Endothelial cell of umbilical vein (primary cell): Measurements from ENCODE around the gene TSTD1. TPM values are rescaled to one million over a fixed set of nuclear protein-coding genes. Genes with fewer than 3 reads are reported as not detected.

ENCODE experiments used
- BruUV-seq: library from RNA; stranded (reverse); fragments of 400-500 nt; replicated peaks from 2 replicates; lab custom pipeline; 2021; lab: Mats Ljungman, UMichigan
- CTCF ChIA-PET: fragments of 300-600, 350-600 bp; sonication (Branson Sonifier 250); formaldehyde crosslinking; loops from one replicate; lab custom pipeline; 2021; ENCODE audit warnings: antibody characterized with exemption, inconsistent platforms; lab: Charles Lee
- POLR2A ChIA-PET: fragments of 300-600, 350-600 bp; sonication (Branson Sonifier 250); formaldehyde crosslinking; loops from one replicate; lab custom pipeline; 2021; ENCODE audit warnings: antibody characterized with exemption, inconsistent platforms; lab: Charles Lee
- DNase-seq: peaks from one replicate; pipeline ENCODE4 v3.0.0-alpha.2; 2011; ENCODE audit warnings: low read depth, low spot score
- FAIRE-seq: peaks from 2 replicates; lab custom pipeline; 2011; peaks lifted over from hg19 to GRCh38; lab: Jason Lieb, UNC
- H2AFZ ChIP-seq: 2 replicates; pipeline ENCODE4 v1.6.0; 2012; ENCODE audit warnings: low read depth, low read length, control low read depth, inconsistent platforms
- H3K27ac ChIP-seq: 2 replicates; pipeline ENCODE4 v1.5.1; 2011; ENCODE audit warnings: low read depth, mild to moderate bottlenecking, control low read depth, low read length, moderate library complexity; ENCODE audit not compliant: insufficient read depth
- H3K27me3 ChIP-seq, 2 experiments: 2 replicates each; pipeline versions ENCODE4 v1.6.0 to v1.6.1; 2011; ENCODE audit warnings: low read length in 2 of 2, mixed read lengths in 1 of 2; ENCODE audit not compliant: control insufficient read depth in 2 of 2, insufficient read depth in 2 of 2
- H3K36me3 ChIP-seq, 2 experiments: 2 replicates in 1 of 2; 3 replicates in 1 of 2; pipeline ENCODE4 v1.5.1; 2011; ENCODE audit warnings: low read length in 2 of 2, mild to moderate bottlenecking in 1 of 2, moderate library complexity in 1 of 2; ENCODE audit not compliant: control insufficient read depth in 2 of 2, insufficient read depth in 2 of 2; ENCODE audit errors: extremely low read depth in 1 of 2
- H3K4me1 ChIP-seq: 3 replicates; pipeline ENCODE4 v1.5.1; 2011; ENCODE audit warnings: mild to moderate bottlenecking, low read length; ENCODE audit not compliant: control insufficient read depth, insufficient read depth; ENCODE audit errors: extremely low read depth
- H3K4me2 ChIP-seq: 2 replicates; pipeline ENCODE4 v1.6.1; 2011; ENCODE audit warnings: low read length, control low read depth, mixed read lengths; ENCODE audit not compliant: insufficient read depth
- H3K4me3 ChIP-seq, 3 experiments: fragments of 200-600 bp in 1 of 3; sonication (generic), shearing (Covaris generic) in 1 of 3; replicated peaks in 1 of 3; 2 replicates each; pipeline ENCODE4 v1.5.1; 2011 to 2016; ENCODE audit warnings: control low read depth in 3 of 3, low read length in 3 of 3, mild to moderate bottlenecking in 2 of 3, inconsistent platforms in 1 of 3, low read depth in 1 of 3, moderate library complexity in 1 of 3; ENCODE audit not compliant: insufficient read depth in 1 of 3
- H3K79me2 ChIP-seq: 2 replicates; pipeline ENCODE4 v1.6.0; 2012; ENCODE audit warnings: low read length, inconsistent platforms; ENCODE audit not compliant: control insufficient read depth, insufficient read depth
- H3K9ac ChIP-seq: replicated peaks from 2 replicates; pipeline ENCODE3; 2011; ENCODE audit warnings: low read length, control low read depth; ENCODE audit not compliant: insufficient read depth; ENCODE audit errors: extremely low read depth
- H3K9me1 ChIP-seq: replicated peaks from 3 replicates; pipeline ENCODE4 v1.6.0; 2011; ENCODE audit warnings: mild to moderate bottlenecking, low read length; ENCODE audit not compliant: control insufficient read depth, insufficient read depth; ENCODE audit errors: extremely low read depth
- H3K9me3 ChIP-seq: replicated peaks from 2 replicates; pipeline ENCODE4 v1.5.1; 2012; ENCODE audit warnings: low read length, inconsistent platforms; ENCODE audit not compliant: control insufficient read depth, insufficient read depth
- H4K20me1 ChIP-seq: replicated peaks from 2 replicates; pipeline ENCODE3; 2011; ENCODE audit warnings: mild to moderate bottlenecking, low read length; ENCODE audit not compliant: control insufficient read depth, insufficient read depth; ENCODE audit errors: extremely low read depth
- EZH2 ChIP-seq: IDR thresholded peaks from 2 replicates; pipeline ENCODE4 v1.6.1; 2012; ENCODE audit warnings: borderline replicate concordance, low read depth, mild to moderate bottlenecking, moderate library complexity, low read length, inconsistent platforms; ENCODE audit not compliant: severe bottlenecking
- FOS ChIP-seq: IDR thresholded peaks from 2 replicates; pipeline ENCODE4 v1.6.1; 2011; ENCODE audit warnings: mild to moderate bottlenecking, low read length, moderate library complexity, borderline replicate concordance; ENCODE audit not compliant: insufficient read depth
- GATA2 ChIP-seq: IDR thresholded peaks from 2 replicates; pipeline ENCODE4 v1.7.0; 2011; ENCODE audit warnings: low read depth, mild to moderate bottlenecking, moderate library complexity, mixed read lengths, low read length; ENCODE audit not compliant: insufficient read length, insufficient read depth
- JUN ChIP-seq: IDR thresholded peaks from 2 replicates; pipeline ENCODE4 v1.6.1; 2011; ENCODE audit warnings: borderline replicate concordance, low read depth; ENCODE audit not compliant: insufficient read length, insufficient read depth
- MYC ChIP-seq: IDR thresholded peaks from one replicate; pipeline ENCODE4 v1.6.1; 2011; ENCODE audit warnings: mild to moderate bottlenecking, low read depth, low read length
- POLR2A ChIP-seq: IDR thresholded peaks from 2 replicates; pipeline ENCODE4 v1.6.1; 2012; ENCODE audit warnings: low read depth, mild to moderate bottlenecking, control low read depth, low read length
- POLR2AphosphoS5 ChIP-seq: IDR thresholded peaks from 2 replicates; pipeline ENCODE4 v1.6.1; 2012; ENCODE audit warnings: low read depth, mild to moderate bottlenecking, control low read depth, low read length, moderate library complexity; ENCODE audit not compliant: insufficient read depth
- dilution Hi-C: fragments of 300-500 bp; cut with MboI; formaldehyde crosslinking; loops from one replicate; pipeline ENCODE4 v1.15.0; 2019; ENCODE audit warnings: low sequenced_read_pairs; ENCODE audit not compliant: extremely low pct_ligation_motif_present
- intact Hi-C: fragments of 100-400 bp; cut with micrococcal nuclease; formaldehyde crosslinking; loops from one replicate; pipeline ENCODE4 v1.10.0; 2022
- polyA plus RNA-seq, 4 experiments: library from polyadenylated mRNA; depleted of rRNA in 3 of 4; stranded (reverse) in 3 of 4; unstranded in 1 of 4; fragments of >200 nt; gene quantifications; 2 replicates each; pipeline versions ENCODE4 v1.2.1 to v1.2.3, GENCODE V29; 2011 to 2012; ENCODE audit warnings: missing spikeins in 1 of 4
- total RNA-seq: library from RNA; stranded (reverse); gene quantifications from 2 replicates; pipeline ENCODE4 v1.2.3, GENCODE V29; 2021
- TF ChIP-seq, protein P1 (sequence below): IDR thresholded peaks from 2 replicates; pipeline ENCODE4 v1.6.1; 2011; ENCODE audit not compliant: insufficient read depth, insufficient read length
- TF ChIP-seq, protein P2 (sequence below), 2 donors: IDR thresholded peaks; 1 replicate in 1 of 2; 2 replicates in 1 of 2; pipeline ENCODE4 v1.5.1; 2011; ENCODE audit warnings: low read length in 2 of 2, mild to moderate bottlenecking in 2 of 2, moderate library complexity in 2 of 2, control low read depth in 1 of 2, inconsistent platforms in 1 of 2, low read depth in 1 of 2; ENCODE audit not compliant: insufficient read depth in 1 of 2; ENCODE audit errors: extremely low read depth in 1 of 2

TSTD1 gene
- total and polyA plus RNA-seq, 2 donors (not counting 3 experiments of a cell fraction or from before 2014, with no cell fraction given) = 8.9 to 39.1 TPM

DNA sequence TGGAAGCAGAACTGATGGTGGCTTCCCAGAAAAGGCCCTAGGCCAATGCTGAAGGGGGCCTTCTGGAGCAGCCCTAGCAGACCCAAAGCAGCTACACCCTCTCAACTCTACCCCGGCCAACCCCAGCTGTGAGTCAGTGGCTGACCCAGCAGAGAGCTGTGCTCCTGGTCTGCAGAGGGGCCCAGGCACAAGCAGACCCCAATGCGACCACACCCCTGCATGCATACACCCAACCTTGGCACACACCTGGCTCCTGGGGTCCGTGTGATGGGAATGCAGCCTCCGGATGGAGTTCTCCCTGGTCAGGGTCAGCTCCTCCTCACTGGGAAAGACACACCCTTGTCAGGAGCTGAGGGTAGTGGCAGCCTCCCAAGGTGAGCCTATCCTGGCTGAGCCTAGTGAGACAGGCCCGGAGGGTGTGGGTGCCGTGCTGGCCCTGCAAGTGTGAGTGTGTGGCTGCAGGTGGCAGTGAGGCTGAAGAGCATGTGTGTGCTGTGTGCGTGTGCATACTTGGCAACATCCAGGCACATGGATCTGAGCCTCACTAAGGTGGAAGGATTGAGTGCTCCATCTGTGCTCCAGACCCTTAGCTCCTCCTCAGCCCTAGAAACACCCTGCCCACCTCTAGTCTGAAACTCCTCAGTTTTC lies 34.8 kb upstream of the TSTD1 start:
- FAIRE-seq = no peak

More for the DNA sequence above, 34.8 kb upstream of the TSTD1 start:
- Histone ChIP-seq H3K9ac (no peak overlapping the region), H3K9me3 (no peaks in the 10 kb centered on the region), H3K4me2 (no peak overlapping the region), H3K9me1 (no peaks in the 10 kb centered on the region), H4K20me1 (no peaks in the 10 kb centered on the region), H3K36me3 (no peaks in the 10 kb centered on the region), H2AFZ (no peak overlapping the region), H3K4me1 (no peaks in the 10 kb centered on the region), H3K27ac (no peak overlapping the region), H3K27me3 (no peaks in the 10 kb centered on the region), H3K4me3 (no peak overlapping the region), H3K79me2 (no peaks in the 10 kb centered on the region)
- CTCF ChIA-PET = interaction anchor here (1.9 kb wide), 1 partner anchor 11 kb away, joined by 6 read pairs; no protein-coding TSS in a partner anchor
- BruUV-seq = no TSS peak
- dilution Hi-C loops = no loop called here
- POLR2A ChIA-PET = no interaction called here
- TF ChIP-seq POLR2AphosphoS5 (no peak), GATA2 (no peak), MYC (no peak), EZH2 (no peak), POLR2A (no peak), JUN (no peak), FOS (no peak)
- TF ChIP-seq, protein P1, sequence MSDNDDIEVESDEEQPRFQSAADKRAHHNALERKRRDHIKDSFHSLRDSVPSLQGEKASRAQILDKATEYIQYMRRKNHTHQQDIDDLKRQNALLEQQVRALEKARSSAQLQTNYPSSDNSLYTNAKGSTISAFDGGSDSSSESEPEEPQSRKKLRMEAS = no peak
- TF ChIP-seq, protein P2, sequence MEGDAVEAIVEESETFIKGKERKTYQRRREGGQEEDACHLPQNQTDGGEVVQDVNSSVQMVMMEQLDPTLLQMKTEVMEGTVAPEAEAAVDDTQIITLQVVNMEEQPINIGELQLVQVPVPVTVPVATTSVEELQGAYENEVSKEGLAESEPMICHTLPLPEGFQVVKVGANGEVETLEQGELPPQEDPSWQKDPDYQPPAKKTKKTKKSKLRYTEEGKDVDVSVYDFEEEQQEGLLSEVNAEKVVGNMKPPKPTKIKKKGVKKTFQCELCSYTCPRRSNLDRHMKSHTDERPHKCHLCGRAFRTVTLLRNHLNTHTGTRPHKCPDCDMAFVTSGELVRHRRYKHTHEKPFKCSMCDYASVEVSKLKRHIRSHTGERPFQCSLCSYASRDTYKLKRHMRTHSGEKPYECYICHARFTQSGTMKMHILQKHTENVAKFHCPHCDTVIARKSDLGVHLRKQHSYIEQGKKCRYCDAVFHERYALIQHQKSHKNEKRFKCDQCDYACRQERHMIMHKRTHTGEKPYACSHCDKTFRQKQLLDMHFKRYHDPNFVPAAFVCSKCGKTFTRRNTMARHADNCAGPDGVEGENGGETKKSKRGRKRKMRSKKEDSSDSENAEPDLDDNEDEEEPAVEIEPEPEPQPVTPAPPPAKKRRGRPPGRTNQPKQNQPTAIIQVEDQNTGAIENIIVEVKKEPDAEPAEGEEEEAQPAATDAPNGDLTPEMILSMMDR (IDR thresholded peaks at IDR 0.05; ENCODE audit: extremely low read depth in 1 of 2, insufficient read depth in 1 of 2, low read depth in 1 of 2, low read length in 2 of 2) = no peak
- DNase-seq = no peak
- intact Hi-C loops = no loop called here
